GM19463 (cell line): ENCODE measurements around the gene CCL27.

Experiments used
- ATAC-seq: cut with Tn5 transposase; IDR thresholded peaks from one replicate; pipeline ENCODE4 v1.9.1; 2021; ENCODE audit warnings: mild to moderate bottlenecking, moderate library complexity; ENCODE audit not compliant: unreplicated experiment

Gene CCL27

GRCh38 chr9:34662526-34663302, at the start of gene CCL27:
Gene CCL27, minus strand, starts transcription at chr9:34662657. Its CDS starts 24 bp downstream, at chr9:34662633.
- no peak for ATAC-seq

- ATAC-seq, result no peak
These were observed 49.7 kb upstream of the CCL27 start for GRCh38 chr9:34712140-34712539.

- no peak for ATAC-seq
These were observed 47.6 kb upstream of the CCL27 start, which contains the start of gene CCL21 for GRCh38 chr9:34710023-34710422. Gene CCL21, minus strand, starts transcription at chr9:34710136. Its CDS starts 70 bp downstream, at chr9:34710066.

GRCh38 chr9:34709196-34709978, 46.9 kb upstream of the CCL27 start:
- ATAC-seq, result no peak

GRCh38 chr9:34707130-34707529, 44.7 kb upstream of the CCL27 start:
- ATAC-seq, result no peak

GRCh38 chr9:34701769-34702736, 39.6 kb upstream of the CCL27 start:
- no peak for ATAC-seq

- ATAC-seq, result peak; percentile 69
These were observed 38.7 kb upstream of the CCL27 start for GRCh38 chr9:34701023-34701768.

GRCh38 chr9:34694811-34695210, 32.4 kb upstream of the CCL27 start:
- no peak for ATAC-seq

- ATAC-seq, result no peak
These were observed 31.1 kb upstream of the CCL27 start for GRCh38 chr9:34693560-34693959.

GRCh38 chr9:34691936-34692315, 29.5 kb upstream of the CCL27 start:
- no peak for ATAC-seq

- no peak for ATAC-seq
These were observed 28.8 kb upstream of the CCL27 start, which contains the start of gene CCL19 for GRCh38 chr9:34690983-34691935. Gene CCL19, minus strand, starts transcription at chr9:34691276. Its CDS starts 137 bp downstream, at chr9:34691139.

GRCh38 chr9:34689512-34689911, 27.1 kb upstream of the CCL27 start:
- ATAC-seq, result no peak

- no peak for ATAC-seq
These were observed 26.6 kb upstream of the CCL27 start for GRCh38 chr9:34689116-34689470.

- no peak for ATAC-seq
These were observed 26.1 kb upstream of the CCL27 start for GRCh38 chr9:34688329-34689115.

GRCh38 chr9:34687276-34688030, 25.0 kb upstream of the CCL27 start:
- ATAC-seq, result no peak

- ATAC-seq, result no peak
These were observed 24.3 kb upstream of the CCL27 start for GRCh38 chr9:34686732-34687131.

- no peak for ATAC-seq
These were observed 23.8 kb upstream of the CCL27 start for GRCh38 chr9:34686231-34686630.

GRCh38 chr9:34685591-34685990, 23.1 kb upstream of the CCL27 start:
- no peak for ATAC-seq
